Stimulated activated memory B cell treated with anti-CD40 and anti-IgM and Interleukin-4, amounts not matched to agents 10 μg/mL and 1 μg/mL and 100 μg/mL, for 72 hours (primary cell): Measurements from ENCODE around the gene ANG.
"Not testable (repeated sequence)": the region's sequence is repeated elsewhere in the genome, so short reads cannot be mapped to it uniquely, and the experiment has no call there.

Experiments
- ATAC-seq: fragments of 150-1000 bp; cut with Tn5 transposase; 2 replicates; pipeline ENCODE4 v1.10.0; 2021
- H3K27ac Mint-ChIP-seq: one replicate; pipeline ENCODE4 v1.8.0; 2022; ENCODE audit warnings: mild to moderate bottlenecking, mixed read lengths
- H3K27me3 Mint-ChIP-seq: one replicate; pipeline ENCODE4 v1.8.0; 2022; ENCODE audit warnings: mixed read lengths
- H3K36me3 Mint-ChIP-seq: one replicate; pipeline ENCODE4 v1.8.0; 2022; ENCODE audit warnings: mixed read lengths
- H3K4me1 Mint-ChIP-seq: one replicate; pipeline ENCODE4 v1.8.0; 2022; ENCODE audit warnings: mixed read lengths
- H3K4me3 Mint-ChIP-seq: one replicate; pipeline ENCODE4 v1.8.0; 2022; ENCODE audit warnings: mild to moderate bottlenecking, moderate library complexity, mixed read lengths
- H3K9me3 Mint-ChIP-seq: one replicate; pipeline ENCODE4 v1.8.0; 2022; ENCODE audit warnings: mixed read lengths

Gene ANG

GRCh38 chr14:20734430-20734806 is 45.9 kb downstream of the ANG start:
- Mint-ChIP-seq H3K36me3 (no peaks in the 10 kb centered on the region), H3K9me3 (no peaks in the 10 kb centered on the region), H3K4me3 (no peak overlapping the region), H3K27ac (no peak overlapping the region), H3K4me1 (peaks cover 30% of the 10 kb centered on the region), H3K27me3 (no peaks in the 10 kb centered on the region)
- peak; percentile 91 for ATAC-seq

- H3K36me3 Mint-ChIP-seq, ATAC-seq, H3K27me3 Mint-ChIP-seq, H3K9me3 Mint-ChIP-seq, H3K4me3 Mint-ChIP-seq, H3K27ac Mint-ChIP-seq: not testable (repeated sequence)
- peaks cover 35% of the 10 kb centered on the region for H3K4me1 Mint-ChIP-seq
Observed at GRCh38 chr14:20738292-20738691, 49.7 kb downstream of the ANG start.

GRCh38 chr14:20742132-20742531 is 53.6 kb downstream of the ANG start:
- peak; percentile 60 for ATAC-seq
- Mint-ChIP-seq H3K36me3 (no peaks in the 10 kb centered on the region), H3K9me3 (no peaks in the 10 kb centered on the region), H3K27me3 (no peaks in the 10 kb centered on the region), H3K27ac (no peak overlapping the region), H3K4me1 (peaks cover 17% of the 10 kb centered on the region), H3K4me3 (no peak overlapping the region)

- H3K27me3 Mint-ChIP-seq, result no peaks in the 10 kb centered on the region
- no peaks in the 10 kb centered on the region for H3K9me3 Mint-ChIP-seq
- no peak overlapping the region for H3K27ac Mint-ChIP-seq
- H3K4me1 Mint-ChIP-seq, result peaks cover 17% of the 10 kb centered on the region
- no peak overlapping the region for H3K4me3 Mint-ChIP-seq
- no peaks in the 10 kb centered on the region for H3K36me3 Mint-ChIP-seq
- ATAC-seq, result no peak
Observed at GRCh38 chr14:20743556-20743955, 55.0 kb downstream of the ANG start.
